H1 (cell line): ENCODE measurements around the gene CTAG2. TPM values are rescaled to one million over a fixed set of nuclear protein-coding genes. Genes with fewer than 3 reads are reported as not detected.

Source experiments
- CTCF ChIA-PET: fragments of 300-600 bp; sonication (Branson Sonifier 250); formaldehyde crosslinking; loops from one replicate; lab custom pipeline; 2021; ENCODE audit not compliant: partially characterized antibody; lab: Charles Lee
- POLR2A ChIA-PET: fragments of 300-600 bp; sonication (Branson Sonifier 250); formaldehyde crosslinking; loops from one replicate; lab custom pipeline; 2021; ENCODE audit warnings: inconsistent platforms; ENCODE audit not compliant: partially characterized antibody; lab: Charles Lee
- DNase-seq, 2 experiments: peaks; one replicate each; pipeline versions ENCODE4 v3.0.0 to v3.0.0-alpha.2; 2010 to 2022; ENCODE audit warnings: low spot score in 2 of 2, low read depth in 1 of 2, mixed read lengths in 1 of 2
- FAIRE-seq: peaks from 2 replicates; lab custom pipeline; 2011; peaks lifted over from hg19 to GRCh38; lab: Jason Lieb, UNC
- H2AFZ ChIP-seq: 2 replicates; pipeline ENCODE4 v1.8.1; 2012; ENCODE audit warnings: low read length, inconsistent platforms
- H2AK5ac ChIP-seq: 2 replicates; pipeline ENCODE4 v1.6.1; 2013; ENCODE audit warnings: low read depth, low read length
- H2BK120ac ChIP-seq: replicated peaks from 2 replicates; pipeline ENCODE3; 2013; ENCODE audit warnings: low read depth, low read length, inconsistent platforms
- H2BK12ac ChIP-seq: 2 replicates; pipeline ENCODE4 v1.6.1; 2013; ENCODE audit warnings: low read depth, low read length
- H2BK15ac ChIP-seq: 2 replicates; pipeline ENCODE4 v1.6.1; 2013; ENCODE audit warnings: low read length
- H2BK20ac ChIP-seq: 2 replicates; pipeline ENCODE4 v1.6.1; 2013; ENCODE audit warnings: low read length
- H2BK5ac ChIP-seq: 2 replicates; pipeline ENCODE4 v1.6.1; 2013; ENCODE audit warnings: low read depth, low read length
- H3K14ac ChIP-seq: 2 replicates; pipeline ENCODE4 v1.6.1; 2013; ENCODE audit warnings: inconsistent platforms; ENCODE audit not compliant: insufficient read length
- H3K18ac ChIP-seq: 2 replicates; pipeline ENCODE4 v1.6.1; 2013; ENCODE audit warnings: low read length; ENCODE audit errors: extremely low read depth
- H3K23ac ChIP-seq: 2 replicates; pipeline ENCODE4 v1.6.1; 2013; ENCODE audit warnings: inconsistent platforms; ENCODE audit not compliant: insufficient read length
- H3K23me2 ChIP-seq: 2 replicates; pipeline ENCODE4 v1.6.1; 2013; ENCODE audit warnings: low read depth, low read length
- H3K27ac ChIP-seq: 2 replicates; pipeline ENCODE4 v1.6.1; 2011; ENCODE audit warnings: low read depth, low read length, inconsistent platforms
- H3K27me3 ChIP-seq, 4 experiments: replicated peaks in 1 of 4; 1 replicate in 1 of 4; 2 replicates in 3 of 4; pipeline versions ENCODE4 v1.6.1 to v1.8.1; 2011 to 2013; ENCODE audit warnings: low read length in 3 of 4, mild to moderate bottlenecking in 3 of 4, inconsistent platforms in 2 of 4, mixed read lengths in 2 of 4, moderate library complexity in 1 of 4; ENCODE audit not compliant: control insufficient read depth in 3 of 4, insufficient read depth in 3 of 4; ENCODE audit errors: extremely low read depth in 1 of 4
- H3K36me3 ChIP-seq, 4 experiments: 2 replicates each; pipeline versions ENCODE4 v1.6.1 to v1.8.1; 2011 to 2013; ENCODE audit warnings: mild to moderate bottlenecking in 4 of 4, low read length in 3 of 4, moderate library complexity in 2 of 4, control low read depth in 1 of 4, inconsistent platforms in 1 of 4; ENCODE audit not compliant: insufficient read depth in 4 of 4, control insufficient read depth in 2 of 4
- H3K4ac ChIP-seq: replicated peaks from 2 replicates; pipeline ENCODE3; 2013; ENCODE audit warnings: low read length, low read depth, mixed read lengths, inconsistent platforms; ENCODE audit not compliant: insufficient read length
- H3K4me1 ChIP-seq, 4 experiments: replicated peaks in 1 of 4; 1 replicate in 1 of 4; 2 replicates in 3 of 4; pipeline versions ENCODE4 v1.6.1 to v1.8.1; 2011 to 2013; ENCODE audit warnings: low read length in 3 of 4, inconsistent platforms in 2 of 4, mixed read lengths in 1 of 4; ENCODE audit not compliant: insufficient read depth in 4 of 4, control insufficient read depth in 3 of 4
- H3K4me2 ChIP-seq, 2 experiments: 2 replicates each; pipeline versions ENCODE4 v1.6.1 to v1.8.1; 2011 to 2013; ENCODE audit warnings: low read depth in 2 of 2, low read length in 2 of 2, control low read depth in 1 of 2, inconsistent platforms in 1 of 2, mild to moderate bottlenecking in 1 of 2; ENCODE audit not compliant: insufficient read depth in 1 of 2
- H3K4me3 ChIP-seq, 4 experiments: fragments of 200-600, 300-600 bp in 1 of 4; sonication (generic), shearing (Covaris generic), sonication (Bioruptor Twin) in 1 of 4; 2 replicates each; pipeline versions ENCODE4 v1.5.1 to v1.8.1; 2011 to 2016; ENCODE audit warnings: low read length in 4 of 4, low read depth in 3 of 4, control low read depth in 2 of 4, inconsistent platforms in 2 of 4, mild to moderate bottlenecking in 2 of 4, mixed read lengths in 1 of 4, moderate library complexity in 1 of 4; ENCODE audit not compliant: insufficient read depth in 2 of 4; ENCODE audit errors: extremely low read depth in 1 of 4
- H3K56ac ChIP-seq: replicated peaks from 2 replicates; pipeline ENCODE3; 2013; ENCODE audit warnings: low read depth, mild to moderate bottlenecking, mixed read lengths, low read length, inconsistent platforms; ENCODE audit not compliant: insufficient read length
- H3K79me1 ChIP-seq: 2 replicates; pipeline ENCODE4 v1.6.1; 2013; ENCODE audit warnings: low read depth, low read length, control low read depth
- H3K79me2 ChIP-seq, 2 experiments: 2 replicates each; pipeline versions ENCODE4 v1.6.1 to v1.8.1; 2012 to 2013; ENCODE audit warnings: low read length in 2 of 2, mild to moderate bottlenecking in 2 of 2, inconsistent platforms in 1 of 2; ENCODE audit not compliant: insufficient read depth in 2 of 2, control insufficient read depth in 1 of 2
- H3K9ac ChIP-seq, 4 experiments: replicated peaks in 1 of 4; 1 replicate in 1 of 4; 2 replicates in 3 of 4; pipeline versions ENCODE4 v1.6.1 to v1.8.1; 2011 to 2013; ENCODE audit warnings: low read depth in 3 of 4, low read length in 3 of 4, control low read depth in 2 of 4, mild to moderate bottlenecking in 2 of 4, moderate library complexity in 2 of 4, inconsistent platforms in 1 of 4; ENCODE audit errors: extremely low read depth in 1 of 4
- H3K9me3 ChIP-seq, 2 experiments: 2 replicates each; pipeline versions ENCODE4 v1.6.1 to v1.8.1; 2012 to 2013; ENCODE audit warnings: mild to moderate bottlenecking in 2 of 2, moderate library complexity in 2 of 2, control low read depth in 1 of 2, inconsistent platforms in 1 of 2, low read depth in 1 of 2, low read length in 1 of 2, mixed read lengths in 1 of 2; ENCODE audit not compliant: insufficient read depth in 2 of 2
- H4K20me1 ChIP-seq, 2 experiments: replicated peaks in 1 of 2; 2 replicates each; pipeline versions ENCODE3 to v1.8.1; 2011 to 2013; ENCODE audit warnings: inconsistent platforms in 2 of 2, low read length in 2 of 2, mild to moderate bottlenecking in 1 of 2; ENCODE audit not compliant: insufficient read depth in 2 of 2, control insufficient read depth in 1 of 2
- H4K5ac ChIP-seq: 2 replicates; pipeline ENCODE4 v1.6.1; 2013; ENCODE audit warnings: low read length, low read depth, mixed read lengths, inconsistent platforms; ENCODE audit not compliant: insufficient read length
- H4K8ac ChIP-seq: 2 replicates; pipeline ENCODE4 v1.8.0; 2013; ENCODE audit warnings: mild to moderate bottlenecking, moderate library complexity, low read length, inconsistent platforms; ENCODE audit not compliant: insufficient read depth; ENCODE audit errors: extremely low read depth
- H4K91ac ChIP-seq: replicated peaks from 2 replicates; pipeline ENCODE3; 2013; ENCODE audit warnings: low read length, mixed read lengths, inconsistent platforms; ENCODE audit not compliant: insufficient read length
- BRCA1 ChIP-seq: IDR thresholded peaks from 2 replicates; pipeline ENCODE4 v1.6.1; 2012; ENCODE audit warnings: low read depth, low read length, improper control_type of control experiment
- CTBP2 ChIP-seq: IDR thresholded peaks from 2 replicates; pipeline ENCODE4 v1.7.0; 2011; ENCODE audit warnings: borderline replicate concordance, mild to moderate bottlenecking, moderate library complexity, mixed read lengths, low read length; ENCODE audit not compliant: insufficient read depth, insufficient read length
- EGR1 ChIP-seq: IDR thresholded peaks from 2 replicates; pipeline ENCODE4 v1.6.1; 2011; ENCODE audit warnings: low read depth, low read length, borderline replicate concordance
- GTF2F1 ChIP-seq: IDR thresholded peaks from 2 replicates; pipeline ENCODE4 v1.6.1; 2012; ENCODE audit warnings: low read depth, low read length, improper control_type of control experiment, borderline replicate concordance
- JUND ChIP-seq: IDR thresholded peaks from 2 replicates; pipeline ENCODE4 v1.6.1; 2011; ENCODE audit warnings: mild to moderate bottlenecking, improper control_type of control experiment, low read length
- KDM1A ChIP-seq: fragments of 200-600, 300-600 bp; sonication (generic); IDR thresholded peaks from 2 replicates; pipeline ENCODE4 v1.7.1; 2016; ENCODE audit warnings: mild to moderate bottlenecking, low read length, borderline replicate concordance
- KDM5A ChIP-seq: fragments of 200-600 bp; IDR thresholded peaks from 2 replicates; pipeline ENCODE4 v1.7.1; 2012; ENCODE audit warnings: mild to moderate bottlenecking, low read length, inconsistent platforms, mixed read lengths
- MAFK ChIP-seq: IDR thresholded peaks from 2 replicates; pipeline ENCODE4 v1.6.1; 2012; ENCODE audit warnings: low read depth, mild to moderate bottlenecking, improper control_type of control experiment, low read length
- POLR2A ChIP-seq, 2 experiments: IDR thresholded peaks; 1 replicate in 1 of 2; 2 replicates in 1 of 2; pipeline ENCODE4 v1.6.1; 2011; ENCODE audit warnings: low read depth in 2 of 2, low read length in 2 of 2, mild to moderate bottlenecking in 2 of 2; ENCODE audit errors: control extremely low read depth in 1 of 2
- YY1 ChIP-seq: IDR thresholded peaks from 2 replicates; pipeline ENCODE4 v1.6.1; 2011; ENCODE audit warnings: low read depth, mild to moderate bottlenecking, low read length
- WGBS, 2 experiments: shearing (Covaris generic) in 1 of 2; methylation state at CpG; one replicate each; pipeline versions ENCODE4 v1.1.6 to v1.1.7; 2013 to 2015; ENCODE audit warnings: low lambda C conversion rate in 2 of 2, mixed read lengths in 2 of 2, inconsistent platforms in 1 of 2, low coverage in 1 of 2, missing lambda C conversion rate in 1 of 2; ENCODE audit not compliant: insufficient replicate concordance in 2 of 2, insufficient coverage in 1 of 2, insufficient read length in 1 of 2; ENCODE audit errors: extremely low coverage in 1 of 2, missing lambda C conversion rate in 1 of 2; 5-methylcytosine and 5-hydroxymethylcytosine counted together
- polyA plus RNA-seq, 7 experiments: library from polyadenylated mRNA; depleted of rRNA in 3 of 7; stranded (reverse) in 5 of 7; unstranded in 2 of 7; fragments of >200 nt in 5 of 7; fragments of 200-250 nt in 2 of 7; gene quantifications; 1 replicate in 5 of 7; 2 replicates in 1 of 7; 4 replicates in 1 of 7; pipeline versions ENCODE4 v1.2.1 to v1.2.3, GENCODE V29; 2011 to 2013; ENCODE audit warnings: missing spikeins in 2 of 7, mixed read lengths in 2 of 7
- total RNA-seq: library from RNA; stranded (reverse); fragmentation: NEBNext Ultra II Directional; extraction: Animal tissue kit (Norgen Biotek cat#: 25700); gene quantifications from 2 replicates; pipeline ENCODE4 v1.2.1, GENCODE V29; 2021
- TF ChIP-seq, protein P1 (sequence below): IDR thresholded peaks from 2 replicates; pipeline ENCODE4 v1.6.1; 2011; ENCODE audit warnings: low read length, improper control_type of control experiment

Gene CTAG2
- total and polyA plus RNA-seq, 2 of the 8 experiments (the other 6 are each of a cell fraction or from before 2014, with no cell fraction given): not detected

DNA sequence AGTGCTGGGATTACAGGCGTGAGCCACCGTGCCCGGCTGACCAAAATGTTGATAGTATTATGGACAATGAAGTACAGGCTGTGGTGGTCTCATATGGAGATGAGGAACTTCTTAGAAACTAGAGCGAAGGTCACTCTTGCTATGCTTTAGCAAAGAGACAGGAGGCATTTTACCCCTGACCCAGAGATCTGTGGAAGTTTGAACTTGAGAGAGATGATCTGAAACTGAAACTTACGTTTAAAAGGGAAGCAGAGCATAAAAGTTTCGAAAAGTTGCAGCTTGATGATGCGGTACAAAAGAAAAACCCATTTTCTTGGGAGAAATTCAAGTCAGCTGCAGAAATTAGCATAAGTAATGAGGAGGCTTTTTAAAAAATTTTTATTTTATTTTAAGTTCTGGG lies 8.5 kb upstream of the CTAG2 start:
- WGBS, 2 experiments: 100% methylated on average over 4 of the region's 7 CpGs; no CpG with 5 or more reads in 1 of the 2 experiments
- Histone ChIP-seq H3K9me3 (0 out of 4 replicates have a peak, but pooled peaks cover 0 to 2% of the 10 kb centered on the region in 2 experiments), H3K18ac (no peak overlapping the region), H2BK120ac (no peak overlapping the region), H3K27ac (no peak overlapping the region), H2BK15ac (no peak overlapping the region), H3K9ac (no peak overlapping the region), H3K79me1 (no peaks in the 10 kb centered on the region), H2BK12ac (no peak overlapping the region), H4K8ac (no peak overlapping the region), H4K5ac (no peak overlapping the region), H3K4me1 (no peaks in the 10 kb centered on the region), H3K36me3 (no peaks in the 10 kb centered on the region), H3K23me2 (no peaks in the 10 kb centered on the region), H3K23ac (no peak overlapping the region), H4K91ac (no peak overlapping the region), H4K20me1 (no peaks in the 10 kb centered on the region), H3K4ac (no peak overlapping the region), H3K4me2 (no peak overlapping the region), H3K4me3 (no peak overlapping the region), H2BK20ac (no peak overlapping the region), H3K56ac (no peak overlapping the region), H3K79me2 (no peaks in the 10 kb centered on the region), H2AFZ (no peak overlapping the region), H2BK5ac (no peak overlapping the region), H3K14ac (no peak overlapping the region), H2AK5ac (no peak overlapping the region), H3K27me3 (no peaks in the 10 kb centered on the region)
- FAIRE-seq (no peak), DNase-seq (no peak)
- POLR2A ChIA-PET: no interaction called here
- CTCF ChIA-PET: no interaction called here
- TF ChIP-seq KDM5A: no peak
- no peak for TF ChIP-seq EGR1
- TF ChIP-seq JUND: no peak
- TF ChIP-seq KDM1A: no peak
- no peak for TF ChIP-seq CTBP2
- TF ChIP-seq GTF2F1: no peak
- TF ChIP-seq MAFK: no peak
- TF ChIP-seq POLR2A (IDR thresholded peaks at IDR 0.05; ENCODE audit: control extremely low read depth in 1 of 2, low read depth in 2 of 2, low read length in 2 of 2): no peak
- TF ChIP-seq, protein P1, sequence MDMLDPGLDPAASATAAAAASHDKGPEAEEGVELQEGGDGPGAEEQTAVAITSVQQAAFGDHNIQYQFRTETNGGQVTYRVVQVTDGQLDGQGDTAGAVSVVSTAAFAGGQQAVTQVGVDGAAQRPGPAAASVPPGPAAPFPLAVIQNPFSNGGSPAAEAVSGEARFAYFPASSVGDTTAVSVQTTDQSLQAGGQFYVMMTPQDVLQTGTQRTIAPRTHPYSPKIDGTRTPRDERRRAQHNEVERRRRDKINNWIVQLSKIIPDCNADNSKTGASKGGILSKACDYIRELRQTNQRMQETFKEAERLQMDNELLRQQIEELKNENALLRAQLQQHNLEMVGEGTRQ: no peak
- no peak for TF ChIP-seq BRCA1
- TF ChIP-seq YY1: no peak
